Measurements from ENCODE around the gene DMC1. TPM values are rescaled to one million over a fixed set of nuclear protein-coding genes. Genes with fewer than 3 reads are reported as not detected.

The DMC1 gene
- total and polyA plus RNA-seq, 7 donors, result 0.09 to 0.91 (median 0.34) TPM

DNA sequence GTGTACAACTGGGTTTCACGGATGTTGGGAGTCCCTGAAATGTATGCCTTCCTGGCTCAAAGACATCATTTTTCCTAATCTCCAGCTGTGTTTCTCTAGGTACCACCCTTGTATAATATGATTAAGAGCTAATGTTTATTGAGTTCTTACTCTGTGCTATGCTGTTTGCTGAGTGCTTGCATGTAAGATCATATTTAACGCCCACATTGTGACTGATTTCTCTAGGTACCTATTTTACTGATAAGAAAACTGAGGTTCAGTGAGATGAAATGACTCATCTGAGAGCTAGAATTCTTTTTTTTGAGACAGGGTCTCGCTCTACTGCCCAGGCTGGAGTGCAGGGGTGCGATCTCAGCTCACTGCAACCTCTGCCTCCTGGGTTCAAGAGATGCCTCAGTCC is 43.6 kb upstream of the DMC1 start:
- Histone ChIP-seq H3K4me3 (no peak overlapping the region), H3K27me3 (ENCODE audit: insufficient read depth in 3 of 3, low read length in 2 of 3) (no peaks in the 10 kb centered on the region), H3K4me1 (no peaks in the 10 kb centered on the region), H3K9me3 (no peaks in the 10 kb centered on the region), H3K36me3 (ENCODE audit: insufficient read depth in 1 of 2, low read depth in 1 of 2) (no peaks in the 10 kb centered on the region), H3K27ac (peak overlapping the region; percentile 73)
- DNase-seq (no peak), ATAC-seq (no peak)
- TF ChIP-seq, protein P1, sequence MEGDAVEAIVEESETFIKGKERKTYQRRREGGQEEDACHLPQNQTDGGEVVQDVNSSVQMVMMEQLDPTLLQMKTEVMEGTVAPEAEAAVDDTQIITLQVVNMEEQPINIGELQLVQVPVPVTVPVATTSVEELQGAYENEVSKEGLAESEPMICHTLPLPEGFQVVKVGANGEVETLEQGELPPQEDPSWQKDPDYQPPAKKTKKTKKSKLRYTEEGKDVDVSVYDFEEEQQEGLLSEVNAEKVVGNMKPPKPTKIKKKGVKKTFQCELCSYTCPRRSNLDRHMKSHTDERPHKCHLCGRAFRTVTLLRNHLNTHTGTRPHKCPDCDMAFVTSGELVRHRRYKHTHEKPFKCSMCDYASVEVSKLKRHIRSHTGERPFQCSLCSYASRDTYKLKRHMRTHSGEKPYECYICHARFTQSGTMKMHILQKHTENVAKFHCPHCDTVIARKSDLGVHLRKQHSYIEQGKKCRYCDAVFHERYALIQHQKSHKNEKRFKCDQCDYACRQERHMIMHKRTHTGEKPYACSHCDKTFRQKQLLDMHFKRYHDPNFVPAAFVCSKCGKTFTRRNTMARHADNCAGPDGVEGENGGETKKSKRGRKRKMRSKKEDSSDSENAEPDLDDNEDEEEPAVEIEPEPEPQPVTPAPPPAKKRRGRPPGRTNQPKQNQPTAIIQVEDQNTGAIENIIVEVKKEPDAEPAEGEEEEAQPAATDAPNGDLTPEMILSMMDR (IDR thresholded peaks at IDR 0.05), result no peak
- intact Hi-C loops (cut with DNase I), result loop anchor here in 1 of 2 donors (5.0 kb wide), 1 partner anchor 64 kb away; no protein-coding TSS in a partner anchor
- 92 to 96% (median 95%) methylated on average over 4 of the region's 4 CpGs for WGBS, 3 donors

GRCh38 chr22:38612217-38613006 is 42.4 kb upstream of the DMC1 start:
- Histone ChIP-seq H3K9me3 (no peaks in the 10 kb centered on the region), H3K27me3 (ENCODE audit: insufficient read depth in 3 of 3, low read length in 2 of 3) (no peaks in the 10 kb centered on the region), H3K4me1 (no peaks in the 10 kb centered on the region), H3K27ac (no peak overlapping the region), H3K36me3 (ENCODE audit: insufficient read depth in 1 of 2, low read depth in 1 of 2) (no peaks in the 10 kb centered on the region), H3K4me3 (no peak overlapping the region)
- 76 to 79% (median 78%) methylated on average over 5 of the region's 5 CpGs for WGBS, 3 donors
- ATAC-seq, result peak in 2 of 4 donors; percentile 53 to 56
- TF ChIP-seq, protein P1 (IDR thresholded peaks at IDR 0.05), result no peak
- intact Hi-C loops (cut with DNase I), result loop anchor here in 1 of 2 donors (5.0 kb wide), 1 partner anchor 65 kb away; no protein-coding TSS in a partner anchor
- no peak for DNase-seq

DNA sequence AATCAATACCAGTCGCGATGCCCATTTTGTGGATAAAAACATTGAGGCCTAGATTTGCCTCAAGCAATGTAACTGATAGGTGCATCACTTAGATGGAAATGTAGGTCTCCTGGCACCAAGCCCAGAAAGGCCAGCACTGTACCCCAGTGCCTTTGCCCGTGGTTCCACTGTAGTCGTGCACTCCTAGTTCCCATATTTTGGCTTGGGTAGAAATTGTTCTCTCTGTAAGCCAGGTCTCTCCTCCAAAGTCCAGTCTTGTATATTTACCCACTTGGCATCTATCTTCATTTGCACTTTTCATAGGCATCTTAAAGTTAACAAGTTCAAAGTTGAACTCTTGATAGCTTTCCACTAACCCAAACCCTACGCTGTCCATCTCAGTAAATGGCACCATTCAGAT is 41.6 kb upstream of the DMC1 start:
- DNase-seq, result no peak
- no peak overlapping the region for H3K4me3 ChIP-seq
- peaks cover 5% of the 10 kb centered on the region for H3K4me1 ChIP-seq
- 93 to 98% (median 95%) methylated on average over 5 of the region's 5 CpGs for WGBS, 3 donors
- no peaks in the 10 kb centered on the region for H3K36me3 ChIP-seq (ENCODE audit: insufficient read depth in 1 of 2, low read depth in 1 of 2)
- no peaks in the 10 kb centered on the region for H3K9me3 ChIP-seq
- TF ChIP-seq, protein P1 (IDR thresholded peaks at IDR 0.05), result no peak
- no peak overlapping the region for H3K27ac ChIP-seq
- ATAC-seq, result no peak
- no peaks in the 10 kb centered on the region for H3K27me3 ChIP-seq (ENCODE audit: insufficient read depth in 3 of 3, low read length in 2 of 3)
- intact Hi-C loops (cut with DNase I), result loop anchor here in 1 of 2 donors (5.0 kb wide), 1 partner anchor 66 kb away; no protein-coding TSS in a partner anchor

DNA sequence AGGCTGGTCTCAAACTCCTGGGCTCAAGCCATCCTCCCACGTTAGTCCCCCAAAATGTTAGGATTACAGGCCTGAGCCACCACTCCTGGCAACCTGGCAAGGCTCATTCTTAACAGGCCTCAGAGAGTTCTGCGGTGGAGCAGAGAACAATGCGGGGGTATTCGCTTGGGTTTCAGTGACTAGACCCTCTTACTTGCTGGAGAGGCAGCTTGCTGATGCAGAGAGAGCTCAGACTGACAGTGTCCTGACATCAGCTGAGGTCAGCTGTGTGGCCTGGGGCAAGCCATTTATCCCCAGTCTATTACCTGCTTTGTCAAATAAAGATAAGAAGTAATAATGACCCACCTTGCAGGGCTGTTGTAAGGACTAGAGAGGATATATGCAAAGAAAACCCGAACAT is 40.3 kb upstream of the DMC1 start:
- H3K27ac ChIP-seq, result no peak overlapping the region
- H3K27me3 ChIP-seq (ENCODE audit: insufficient read depth in 3 of 3, low read length in 2 of 3), result no peaks in the 10 kb centered on the region
- H3K4me1 ChIP-seq, result peaks cover 11% of the 10 kb centered on the region
- DNase-seq (no peak), ATAC-seq (no peak)
- TF ChIP-seq, protein P1 (IDR thresholded peaks at IDR 0.05), result no peak
- intact Hi-C loops (cut with DNase I), result loop anchor here in 1 of 2 donors (5.0 kb wide), 1 partner anchor 67 kb away; no protein-coding TSS in a partner anchor
- H3K36me3 ChIP-seq (ENCODE audit: insufficient read depth in 1 of 2, low read depth in 1 of 2), result no peaks in the 10 kb centered on the region
- H3K4me3 ChIP-seq, result no peak overlapping the region
- WGBS, 3 donors, result 90 to 92% (median 91%) methylated on average over 5 of the region's 5 CpGs
- no peaks in the 10 kb centered on the region for H3K9me3 ChIP-seq
